Activated T-cell treated with anti-CD3 and anti-CD28 coated beads, Interleukin-2, amount 50 U/mL, for 72 hours (primary cell): ENCODE results near the gene TBKBP1. TPM values are rescaled to one million over a fixed set of nuclear protein-coding genes. Genes with fewer than 3 reads are reported as not detected.

Experiments
- ATAC-seq, 2 donors: fragments of 150-1000 bp; cut with Tn5 transposase; replicated peaks in 1 of 2; 2 replicates each; pipeline ENCODE4 v1.10.0; 2021; ENCODE audit warnings: moderate library complexity in 2 of 2, mild to moderate bottlenecking in 1 of 2
- DNase-seq, 2 donors: peaks; one replicate each; pipeline ENCODE4 v3.0.0; 2021 to 2022; ENCODE audit warnings: mixed read lengths in 1 of 2
- H3K27ac Mint-ChIP-seq: one replicate; pipeline ENCODE4 v1.8.0; 2022; ENCODE audit warnings: mild to moderate bottlenecking, moderate library complexity, mixed read lengths
- H3K27me3 Mint-ChIP-seq: one replicate; pipeline ENCODE4 v1.8.0; 2022; ENCODE audit warnings: low read depth, mixed read lengths
- H3K36me3 Mint-ChIP-seq, 2 donors: one replicate each; pipeline ENCODE4 v1.8.0; 2022; ENCODE audit warnings: mixed read lengths in 2 of 2, mild to moderate bottlenecking in 1 of 2; ENCODE audit not compliant: insufficient read depth in 2 of 2
- H3K4me1 Mint-ChIP-seq: one replicate; pipeline ENCODE4 v1.8.0; 2022; ENCODE audit warnings: low read depth, mixed read lengths
- H3K4me3 Mint-ChIP-seq, 2 donors: one replicate each; pipeline ENCODE4 v1.8.0; 2022; ENCODE audit warnings: mild to moderate bottlenecking in 2 of 2, mixed read lengths in 2 of 2, moderate library complexity in 2 of 2
- H3K9me3 Mint-ChIP-seq, 2 donors: one replicate each; pipeline ENCODE4 v1.8.0; 2022; ENCODE audit warnings: mixed read lengths in 2 of 2
- total RNA-seq, 2 donors: library from RNA; stranded (reverse); gene quantifications; one replicate each; pipeline ENCODE4 v1.2.3, GENCODE V29; 2022

TBKBP1 gene
- total RNA-seq, 2 donors from 2014 or later = 24.2 to 28.7 TPM

DNA sequence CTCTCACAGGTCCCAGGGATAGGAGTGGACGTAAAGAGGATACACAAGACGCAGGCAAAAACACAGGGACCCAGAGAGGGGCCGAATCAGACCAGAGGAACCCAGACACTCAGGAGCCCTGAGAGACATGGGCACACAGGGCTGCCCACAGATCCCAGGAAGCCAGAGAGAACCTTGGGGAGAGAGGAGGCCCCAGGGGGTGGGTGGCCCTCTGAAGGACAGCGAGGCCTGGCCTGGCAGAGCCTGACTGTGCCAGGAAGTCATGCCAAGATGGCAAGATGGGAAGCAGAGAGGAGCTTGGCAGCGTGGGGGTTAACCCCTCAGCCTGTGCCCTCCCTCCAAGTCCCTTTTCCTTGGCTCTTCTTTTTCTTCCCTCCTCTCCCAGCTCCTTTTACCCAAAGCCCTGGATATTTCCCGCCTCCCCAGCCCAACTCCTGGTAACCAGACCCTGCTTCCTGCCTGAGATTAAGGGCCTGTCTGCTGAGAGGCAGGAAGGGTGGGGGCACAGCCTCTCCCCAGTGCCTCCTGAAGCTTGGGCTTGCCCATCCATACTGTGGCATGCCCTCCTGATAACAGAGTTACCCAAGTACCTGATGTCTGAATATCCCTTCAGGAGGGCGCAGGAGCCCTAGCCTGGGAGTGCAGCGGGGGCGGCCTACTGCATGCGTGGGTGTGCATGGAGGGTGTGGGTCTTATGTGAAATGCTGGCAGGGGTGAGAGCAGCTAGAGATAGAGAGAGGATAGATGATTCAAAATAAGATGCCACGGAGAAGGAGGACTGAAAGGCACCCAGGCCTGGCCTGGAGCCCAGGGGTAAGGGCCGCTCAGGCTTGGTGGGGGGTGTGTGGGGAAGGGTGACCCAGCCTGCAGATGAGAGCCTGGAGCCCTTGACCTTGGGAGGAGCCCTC lies 33.1 kb downstream of the TBKBP1 start:
- Mint-ChIP-seq H3K36me3 (no peaks in the 10 kb centered on the region), H3K27ac (no peak overlapping the region), H3K27me3 (no peaks in the 10 kb centered on the region), H3K9me3 (no peaks in the 10 kb centered on the region), H3K4me1 (peaks cover 98% of the 10 kb centered on the region), H3K4me3 (peak overlapping the region in 1 of 2 donors; percentile 2)
- DNase-seq (peak in 1 of 2 donors; percentile 0), ATAC-seq (no peak)

DNA sequence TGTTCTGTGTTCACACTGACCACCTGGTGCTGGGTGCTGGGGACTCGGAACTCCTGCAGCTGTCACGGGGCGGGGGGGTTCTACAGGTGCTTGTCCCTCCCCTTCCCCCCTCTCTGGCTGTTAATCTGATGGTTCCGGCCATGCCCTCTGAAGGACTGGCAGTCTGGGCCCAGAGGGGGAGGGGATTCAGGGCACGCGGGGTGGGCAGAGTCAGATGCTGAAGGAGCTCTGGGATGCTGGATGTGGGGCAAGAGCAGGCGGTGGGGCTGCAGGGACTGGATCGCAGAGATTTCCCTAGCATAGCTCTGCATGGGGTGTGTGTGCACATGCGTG lies 33.7 kb downstream of the TBKBP1 start:
- H3K27me3 Mint-ChIP-seq = no peaks in the 10 kb centered on the region
- DNase-seq = no peak
- H3K36me3 Mint-ChIP-seq = no peaks in the 10 kb centered on the region
- no peak for ATAC-seq
- H3K4me3 Mint-ChIP-seq = no peak overlapping the region
- no peak overlapping the region for H3K27ac Mint-ChIP-seq
- H3K4me1 Mint-ChIP-seq = peaks cover 98% of the 10 kb centered on the region
- no peaks in the 10 kb centered on the region for H3K9me3 Mint-ChIP-seq

DNA sequence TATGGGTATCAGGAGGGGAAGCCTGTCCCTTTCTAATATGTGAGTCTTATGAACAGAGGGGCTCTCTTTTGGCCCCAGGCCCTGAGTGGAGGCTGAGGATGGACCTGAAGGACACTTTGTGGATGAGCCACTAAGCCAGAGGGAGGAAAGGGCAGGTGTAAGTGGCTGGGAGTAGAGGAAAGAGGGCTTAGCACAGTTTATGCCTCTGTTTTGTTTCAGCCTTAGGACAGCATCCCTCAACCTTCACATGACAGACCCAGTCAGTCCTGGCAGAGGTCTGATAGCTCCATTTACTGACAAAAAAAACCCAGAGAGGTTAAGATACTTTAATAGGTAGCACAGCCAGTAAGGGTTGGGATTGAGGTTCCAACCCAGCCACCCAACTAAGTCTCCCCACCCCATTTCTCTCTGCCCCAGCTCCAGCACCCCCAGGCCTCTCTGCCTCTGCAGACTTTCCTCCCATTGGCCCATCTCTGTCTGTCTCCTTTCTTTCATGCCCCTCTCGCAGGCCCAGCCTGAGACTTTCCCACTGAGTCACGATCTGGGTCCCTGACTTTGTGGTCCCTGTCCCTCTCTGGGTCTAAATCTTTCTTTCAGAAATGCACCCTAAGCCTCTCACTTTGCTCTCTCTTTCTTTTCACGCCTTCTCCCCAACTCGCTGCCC lies 34.4 kb downstream of the TBKBP1 start:
- no peak for ATAC-seq
- Mint-ChIP-seq H3K4me1 (peaks cover 94% of the 10 kb centered on the region), H3K9me3 (no peaks in the 10 kb centered on the region), H3K27me3 (no peaks in the 10 kb centered on the region), H3K36me3 (no peaks in the 10 kb centered on the region), H3K27ac (peak overlapping the region; percentile 9), H3K4me3 (peak overlapping the region; percentile 0 to 23)
- no peak for DNase-seq

DNA sequence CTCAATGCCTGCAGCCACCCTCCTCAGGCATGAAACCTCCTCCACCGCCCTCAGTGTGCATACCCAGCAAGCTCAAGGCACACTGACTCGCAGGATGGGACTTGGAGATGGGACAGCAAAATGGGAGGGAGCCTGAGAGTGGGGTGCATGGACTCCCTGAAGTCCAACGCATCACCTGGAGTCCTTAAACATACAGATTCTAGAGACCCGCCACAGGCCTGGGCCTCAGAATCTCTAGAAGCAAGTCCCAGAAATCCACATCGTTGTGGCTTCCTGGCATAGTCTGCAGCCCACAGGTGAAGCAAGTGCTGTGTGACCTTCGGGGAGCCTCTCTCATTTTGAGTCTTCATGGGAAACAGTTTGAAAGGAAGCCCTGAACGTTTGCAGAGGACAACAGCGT lies 35.5 kb downstream of the TBKBP1 start:
- no peaks in the 10 kb centered on the region for H3K27me3 Mint-ChIP-seq
- peaks cover 89% of the 10 kb centered on the region for H3K4me1 Mint-ChIP-seq
- ATAC-seq (no peak), DNase-seq (no peak)
- peak overlapping the region; percentile 42 to 66 for H3K4me3 Mint-ChIP-seq
- no peaks in the 10 kb centered on the region for H3K9me3 Mint-ChIP-seq
- peak overlapping the region; percentile 70 for H3K27ac Mint-ChIP-seq
- peaks cover 6% of the 10 kb centered on the region in 2 donors for H3K36me3 Mint-ChIP-seq

DNA sequence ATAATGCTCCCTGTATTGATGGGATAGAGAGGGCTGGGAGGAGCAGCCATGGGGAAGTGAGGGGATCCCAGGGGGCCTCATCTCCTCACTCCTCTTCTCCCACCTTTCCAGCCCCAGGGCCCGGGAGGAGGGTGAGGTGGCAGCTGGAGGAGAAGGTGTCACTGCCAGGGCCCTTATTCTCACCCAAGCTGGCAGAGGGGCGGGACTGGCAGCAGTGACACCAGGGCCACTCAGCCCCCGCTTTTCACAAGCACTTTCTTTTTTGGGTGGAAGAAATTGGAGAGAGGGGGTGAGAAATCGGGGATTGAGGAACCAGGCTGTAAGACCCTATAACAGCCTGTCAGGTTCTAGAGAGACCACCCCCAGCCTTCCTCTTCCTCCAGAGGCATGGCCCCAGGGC lies 36.7 kb downstream of the TBKBP1 start:
- no peak for DNase-seq
- no peak for ATAC-seq
- Mint-ChIP-seq H3K27ac (peak overlapping the region; percentile 39), H3K27me3 (no peaks in the 10 kb centered on the region), H3K4me1 (peaks cover 89% of the 10 kb centered on the region), H3K36me3 (peaks cover 10 to 12% of the 10 kb centered on the region in 2 donors), H3K9me3 (no peaks in the 10 kb centered on the region), H3K4me3 (peak overlapping the region; percentile 42 to 83)

DNA sequence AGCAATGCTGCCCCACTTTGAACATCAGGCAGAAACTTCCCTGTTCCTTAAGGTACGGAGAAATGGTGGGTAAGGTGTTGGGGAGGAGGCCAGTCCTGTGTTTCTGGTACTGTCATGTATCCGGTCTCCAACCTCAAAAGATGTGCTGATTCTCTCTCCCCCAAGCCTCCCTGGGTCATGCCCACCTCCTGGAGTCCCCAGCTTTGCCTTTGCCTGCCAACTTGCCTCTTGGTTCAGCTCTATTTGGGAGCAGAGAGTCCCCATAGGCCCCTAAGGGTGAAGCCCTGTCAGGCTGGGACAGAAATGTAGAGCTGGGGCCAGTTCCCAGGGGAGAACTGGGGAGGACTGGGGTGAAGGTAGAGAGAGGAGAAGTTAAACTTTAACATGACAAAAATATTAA lies 37.4 kb downstream of the TBKBP1 start:
- H3K9me3 Mint-ChIP-seq = no peaks in the 10 kb centered on the region
- peaks cover 10 to 12% of the 10 kb centered on the region in 2 donors for H3K36me3 Mint-ChIP-seq
- peaks cover 89% of the 10 kb centered on the region for H3K4me1 Mint-ChIP-seq
- ATAC-seq = no peak
- H3K27ac Mint-ChIP-seq = peak overlapping the region; percentile 97
- H3K4me3 Mint-ChIP-seq = peak overlapping the region in 1 of 2 donors; percentile 83
- DNase-seq = no peak
- H3K27me3 Mint-ChIP-seq = no peaks in the 10 kb centered on the region

DNA sequence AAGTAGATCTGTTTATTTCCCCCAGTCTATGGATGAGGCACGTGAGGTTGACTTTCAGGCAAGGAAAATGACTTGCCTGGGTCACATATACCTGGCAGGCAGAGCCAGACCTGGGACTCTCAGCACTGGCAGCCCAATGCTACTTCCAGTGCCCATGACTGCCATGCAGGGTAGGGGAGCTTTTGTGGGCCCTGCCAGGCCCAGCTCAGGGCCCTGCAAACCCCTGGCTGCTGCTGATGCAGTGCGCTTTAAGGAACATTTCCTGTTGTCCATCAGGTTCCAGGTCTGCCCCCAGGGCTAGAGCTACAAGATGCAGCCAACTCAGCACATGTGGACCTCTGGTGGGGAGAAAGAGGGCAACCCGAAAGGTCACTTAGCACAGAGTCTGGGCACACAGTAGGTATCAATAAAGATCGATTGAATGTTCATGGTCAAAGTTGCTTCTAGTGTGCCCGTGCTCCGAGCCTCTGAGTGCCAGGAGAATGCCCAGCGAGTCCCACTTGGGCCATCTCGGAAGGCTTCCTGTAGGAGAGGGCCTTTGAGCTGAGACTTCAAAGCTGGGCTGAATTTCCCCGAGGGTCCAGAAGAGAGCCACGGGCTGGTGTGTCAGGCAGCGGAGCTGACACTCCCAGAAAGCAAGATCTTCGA lies 38.6 kb downstream of the TBKBP1 start:
- H3K36me3 Mint-ChIP-seq = peaks cover 10 to 18% of the 10 kb centered on the region in 2 donors
- H3K27me3 Mint-ChIP-seq = no peaks in the 10 kb centered on the region
- DNase-seq = no peak
- ATAC-seq = no peak
- peaks cover 89% of the 10 kb centered on the region for H3K4me1 Mint-ChIP-seq
- peak overlapping the region; percentile 97 for H3K27ac Mint-ChIP-seq
- H3K9me3 Mint-ChIP-seq = no peaks in the 10 kb centered on the region
- H3K4me3 Mint-ChIP-seq = peak overlapping the region; percentile 82 to 83

DNA sequence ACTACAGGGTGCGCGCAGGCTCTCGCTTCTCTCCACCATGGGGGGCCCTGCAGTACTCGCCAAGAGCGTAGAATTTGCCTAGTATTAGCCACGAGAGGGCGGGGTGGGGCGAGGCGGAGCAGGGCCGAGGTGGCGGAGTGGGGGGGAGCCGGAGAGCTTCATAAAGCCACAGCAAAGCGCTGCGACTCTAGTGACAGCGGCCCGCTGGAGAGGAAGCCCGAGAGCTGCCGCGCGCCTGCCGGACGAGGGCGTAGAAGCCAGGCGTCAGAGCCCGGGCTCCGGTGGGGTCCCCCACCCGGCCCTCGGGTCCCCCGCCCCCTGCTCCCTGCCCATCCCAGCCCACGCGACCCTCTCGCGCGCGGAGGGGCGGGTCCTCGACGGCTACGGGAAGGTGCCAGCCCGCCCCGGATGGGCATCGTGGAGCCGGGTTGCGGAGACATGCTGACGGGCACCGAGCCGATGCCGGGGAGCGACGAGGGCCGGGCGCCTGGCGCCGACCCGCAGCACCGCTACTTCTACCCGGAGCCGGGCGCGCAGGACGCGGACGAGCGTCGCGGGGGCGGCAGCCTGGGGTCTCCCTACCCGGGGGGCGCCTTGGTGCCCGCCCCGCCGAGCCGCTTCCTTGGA lies 39.2 kb downstream of the TBKBP1 start, which contains the start of gene TBX21:
TBX21 (plus strand) TSS at position 190 of the 627 bp plus-strand sequence; CDS start at position 409, 219 bp downstream.
- H3K27me3 Mint-ChIP-seq = no peaks in the 10 kb centered on the region
- H3K27ac Mint-ChIP-seq = peak within 1 kb of the TSS; percentile 98
- DNase-seq = peak; percentile 92 to 95
- H3K36me3 Mint-ChIP-seq = peaks cover 10 to 18% of the 10 kb centered on the region in 2 donors
- ATAC-seq = peak; percentile 82 to 86
- peak within 1 kb of the TSS; percentile 96 to 100 for H3K4me3 Mint-ChIP-seq
- peaks cover 84% of the 10 kb centered on the region for H3K4me1 Mint-ChIP-seq
- H3K9me3 Mint-ChIP-seq = no peaks in the 10 kb centered on the region

DNA sequence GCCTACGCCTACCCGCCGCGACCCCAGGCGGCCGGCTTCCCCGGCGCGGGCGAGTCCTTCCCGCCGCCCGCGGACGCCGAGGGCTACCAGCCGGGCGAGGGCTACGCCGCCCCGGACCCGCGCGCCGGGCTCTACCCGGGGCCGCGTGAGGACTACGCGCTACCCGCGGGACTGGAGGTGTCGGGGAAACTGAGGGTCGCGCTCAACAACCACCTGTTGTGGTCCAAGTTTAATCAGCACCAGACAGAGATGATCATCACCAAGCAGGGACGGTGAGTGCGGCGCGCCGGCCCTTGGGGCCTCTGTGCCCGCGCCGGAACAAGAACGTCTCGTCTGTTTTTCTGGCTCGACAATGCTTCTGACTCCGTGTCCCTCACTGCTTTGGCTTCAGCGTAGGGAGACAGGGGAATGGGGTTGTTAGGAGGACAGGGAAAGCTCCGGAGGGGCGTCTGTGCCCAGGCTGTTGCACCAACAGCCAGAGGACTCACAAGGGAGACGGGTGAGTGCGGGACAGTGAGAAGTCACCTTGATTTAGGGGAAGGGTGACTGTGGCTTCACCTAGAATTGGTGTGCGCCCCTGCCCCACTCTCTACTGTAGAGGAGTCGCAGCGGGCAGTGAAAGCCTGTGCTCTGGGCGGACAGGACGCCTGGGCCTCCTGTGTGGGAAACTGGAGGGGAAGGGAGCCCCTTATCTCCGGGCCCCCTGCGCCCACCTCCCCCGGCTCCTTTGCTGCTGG lies 39.9 kb downstream of the TBKBP1 start:
- peak overlapping the region; percentile 98 for H3K27ac Mint-ChIP-seq
- no peaks in the 10 kb centered on the region for H3K27me3 Mint-ChIP-seq
- ATAC-seq (peak; percentile 20), DNase-seq (no peak)
- H3K36me3 Mint-ChIP-seq = peaks cover 10 to 18% of the 10 kb centered on the region in 2 donors
- peak overlapping the region; percentile 96 to 100 for H3K4me3 Mint-ChIP-seq
- H3K4me1 Mint-ChIP-seq = peaks cover 84% of the 10 kb centered on the region
- no peaks in the 10 kb centered on the region for H3K9me3 Mint-ChIP-seq

DNA sequence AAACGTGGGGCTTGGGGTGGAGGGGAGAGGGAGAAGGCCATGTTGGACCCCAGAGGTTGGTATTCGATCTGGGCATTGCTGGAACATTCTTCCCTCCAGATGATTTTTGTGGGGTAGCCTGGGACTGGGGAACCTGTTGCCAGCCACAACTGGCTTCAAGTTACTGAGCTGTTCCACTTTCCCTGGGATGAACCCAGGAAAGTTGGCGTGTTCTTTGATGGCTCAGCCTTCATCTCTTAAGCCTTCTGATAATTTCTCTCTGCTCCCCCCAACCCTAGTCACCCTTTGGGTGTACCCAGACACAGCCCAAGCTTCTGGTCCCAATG lies 41.1 kb downstream of the TBKBP1 start:
- ATAC-seq (no peak), DNase-seq (no peak)
- Mint-ChIP-seq H3K4me3 (peak overlapping the region; percentile 96 to 100), H3K9me3 (no peaks in the 10 kb centered on the region), H3K4me1 (peaks cover 79% of the 10 kb centered on the region), H3K36me3 (peaks cover 10 to 18% of the 10 kb centered on the region in 2 donors), H3K27ac (peak overlapping the region; percentile 89), H3K27me3 (no peaks in the 10 kb centered on the region)

DNA sequence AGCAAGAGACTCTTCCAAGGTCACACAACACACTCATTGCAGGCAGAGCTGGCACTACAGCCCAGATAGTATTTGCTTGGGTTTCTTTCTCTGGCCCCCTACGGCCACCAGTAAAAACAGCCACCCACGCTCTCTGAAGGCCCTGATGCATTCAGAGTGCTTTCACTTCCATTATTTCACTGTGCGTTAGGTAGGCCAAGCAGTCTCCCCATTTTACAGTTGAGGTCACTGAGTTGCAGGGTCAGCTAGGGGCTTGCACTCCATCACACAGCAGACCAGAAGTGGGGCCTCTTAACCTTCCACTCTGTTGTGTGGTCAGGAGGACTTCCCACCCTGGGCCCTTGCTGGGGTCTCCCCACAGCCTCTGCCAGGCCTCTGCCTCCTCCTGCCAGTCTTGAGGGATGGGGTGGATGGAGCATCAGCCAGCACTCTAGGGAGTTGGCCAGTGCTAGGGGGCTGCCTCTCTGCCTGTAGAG lies 41.6 kb downstream of the TBKBP1 start:
- H3K4me1 Mint-ChIP-seq = peaks cover 78% of the 10 kb centered on the region
- peak overlapping the region; percentile 96 to 100 for H3K4me3 Mint-ChIP-seq
- DNase-seq = peak in 1 of 2 donors; percentile 55
- H3K9me3 Mint-ChIP-seq = no peaks in the 10 kb centered on the region
- H3K27ac Mint-ChIP-seq = peak overlapping the region; percentile 89
- peak; percentile 29 to 45 for ATAC-seq
- H3K27me3 Mint-ChIP-seq = no peaks in the 10 kb centered on the region
- peaks cover 10 to 18% of the 10 kb centered on the region in 2 donors for H3K36me3 Mint-ChIP-seq
